ENCODE measurements around the gene RABL6. TPM values are rescaled to one million over a fixed set of nuclear protein-coding genes. Genes with fewer than 3 reads are reported as not detected.
"Not testable (repeated sequence)": the region's sequence is repeated elsewhere in the genome, so short reads cannot be mapped to it uniquely, and the experiment has no call there.

The RABL6 gene
- total RNA-seq, 5 donors from 2014 or later (not counting 1 experiment from before 2014, with no cell fraction given) = 60.5 to 86.7 (median 82.8) TPM

- Mint-ChIP-seq H3K9me3 (no peaks in the 10 kb centered on the region), H3K4me3 (no peak overlapping the region), H3K36me3 (no peaks in the 10 kb centered on the region), H3K4me1 (peaks cover 0 to 11% (median 5%) of the 10 kb centered on the region in 3 donors), H3K27me3 (peaks cover 0 to 3% of the 10 kb centered on the region in 2 donors), H3K27ac (no peak overlapping the region)
- H3K36me3 ChIP-seq (ENCODE audit: control insufficient read depth in 2 of 2, extremely low read depth in 1 of 2, insufficient read depth in 1 of 2, low read length in 1 of 2) = no peaks in the 10 kb centered on the region
- H3K27ac ChIP-seq (ENCODE audit: low read length) = no peak overlapping the region
- no peak for ATAC-seq (replicated peaks in 1 of 4)
- H3K4me3 ChIP-seq (ENCODE audit: control insufficient read depth in 1 of 2, extremely low read depth in 1 of 2, low read length in 1 of 2) = no peak overlapping the region
- peaks cover 0 to 7% of the 10 kb centered on the region in 2 experiments for H3K27me3 ChIP-seq (replicated peaks in 1 of 2; ENCODE audit: control insufficient read depth in 2 of 2, extremely low read depth in 1 of 2, insufficient read depth in 2 of 2, low read length in 1 of 2)
- peaks cover 0 to 6% of the 10 kb centered on the region in 2 experiments for H3K4me1 ChIP-seq (ENCODE audit: control insufficient read depth in 1 of 2, extremely low read depth in 1 of 2, insufficient read depth in 2 of 2, low read length in 2 of 2)
- no CpG with 5 or more reads among the region's 9 CpGs for WGBS (ENCODE audit: insufficient coverage)
- peak in 2 of 35 experiments; percentile 4 to 43 for DNase-seq
- ChIA-PET POLR2A (no interaction called here), CTCF (interaction anchor here in 1 of 2 donors (0.5 kb wide), 1 partner anchor 283 kb away, joined by 3 read pairs; no protein-coding TSS in a partner anchor)
- H3K9me3 ChIP-seq = no peaks in the 10 kb centered on the region
Measured at GRCh38 chr9:136784249-136784996, 23.3 kb upstream of the RABL6 start.

DNA sequence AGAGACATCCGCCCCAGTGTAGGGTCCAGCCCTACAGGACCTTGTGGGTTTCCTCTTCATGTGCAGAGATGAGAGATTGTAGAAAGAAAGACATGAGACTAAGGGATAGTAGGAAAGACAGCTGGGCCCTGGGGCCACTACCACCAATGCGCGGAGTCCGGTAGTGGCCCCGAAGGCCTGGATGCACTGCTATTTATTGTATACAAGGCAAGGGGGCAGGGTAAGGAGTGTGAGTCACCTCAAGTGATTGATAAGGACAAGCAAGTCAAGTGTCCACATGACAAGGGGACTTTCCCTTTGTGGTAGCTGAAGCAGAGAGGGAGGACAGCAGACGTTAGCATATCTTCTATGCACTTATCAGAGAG lies 22.8 kb upstream of the RABL6 start:
- H3K27me3 ChIP-seq (replicated peaks in 1 of 2; ENCODE audit: control insufficient read depth in 2 of 2, extremely low read depth in 1 of 2, insufficient read depth in 2 of 2, low read length in 1 of 2) = peaks cover 0 to 4% of the 10 kb centered on the region in 2 experiments
- no peak overlapping the region for H3K4me3 Mint-ChIP-seq

GRCh38 chr9:136785565-136786355 lies 22.0 kb upstream of the RABL6 start:
- H3K4me1 ChIP-seq (ENCODE audit: control insufficient read depth in 1 of 2, extremely low read depth in 1 of 2, insufficient read depth in 2 of 2, low read length in 2 of 2) = peaks cover 5 to 15% of the 10 kb centered on the region in 2 experiments
- CTCF ChIA-PET = interaction anchor here in 1 of 2 donors (1.1 to 1.9 kb wide), 2 partner anchors 8 to 249 kb away, joined by 3 to 5 read pairs; no protein-coding TSS in a partner anchor
- DNase-seq; H3K27ac ChIP-seq (ENCODE audit: low read length); H3K36me3 Mint-ChIP-seq; H3K9me3 ChIP-seq; H3K36me3 ChIP-seq (ENCODE audit: control insufficient read depth in 2 of 2, extremely low read depth in 1 of 2, insufficient read depth in 1 of 2, low read length in 1 of 2); POLR2A ChIA-PET; H3K4me3 Mint-ChIP-seq; H3K27me3 Mint-ChIP-seq; H3K27me3 ChIP-seq (replicated peaks in 1 of 2; ENCODE audit: control insufficient read depth in 2 of 2, extremely low read depth in 1 of 2, insufficient read depth in 2 of 2, low read length in 1 of 2); H3K9me3 Mint-ChIP-seq; ATAC-seq (replicated peaks in 1 of 4); H3K27ac Mint-ChIP-seq; H3K4me3 ChIP-seq (ENCODE audit: control insufficient read depth in 1 of 2, extremely low read depth in 1 of 2, low read length in 1 of 2): not testable (repeated sequence)
- 89% methylated on average over 14 of the region's 23 CpGs for WGBS (ENCODE audit: insufficient coverage)
- peaks cover 6 to 16% (median 9%) of the 10 kb centered on the region in 3 donors for H3K4me1 Mint-ChIP-seq

More for the DNA sequence above, 22.8 kb upstream of the RABL6 start:
- H3K4me1 ChIP-seq (ENCODE audit: control insufficient read depth in 1 of 2, extremely low read depth in 1 of 2, insufficient read depth in 2 of 2, low read length in 2 of 2) = peaks cover 0 to 8% of the 10 kb centered on the region in 2 experiments
- H3K9me3 ChIP-seq = no peaks in the 10 kb centered on the region
- ChIA-PET CTCF (no interaction called here), POLR2A (no interaction called here)
- DNase-seq (peak in 1 of 35 experiments; percentile 28), ATAC-seq (replicated peaks in 1 of 4) (peak in 3 of 4 experiments; percentile 36 to 60 (median 39))
- peaks cover 0 to 3% of the 10 kb centered on the region in 2 donors for H3K27me3 Mint-ChIP-seq
- H3K36me3 ChIP-seq (ENCODE audit: control insufficient read depth in 2 of 2, extremely low read depth in 1 of 2, insufficient read depth in 1 of 2, low read length in 1 of 2) = no peaks in the 10 kb centered on the region
- H3K27ac Mint-ChIP-seq = no peak overlapping the region
- H3K9me3 Mint-ChIP-seq = no peaks in the 10 kb centered on the region
- 80% methylated on average over 2 of the region's 6 CpGs for WGBS (ENCODE audit: insufficient coverage)
- no peak overlapping the region for H3K27ac ChIP-seq (ENCODE audit: low read length)
- no peaks in the 10 kb centered on the region for H3K36me3 Mint-ChIP-seq
- H3K4me3 ChIP-seq (ENCODE audit: control insufficient read depth in 1 of 2, extremely low read depth in 1 of 2, low read length in 1 of 2) = no peak overlapping the region
- peaks cover 0 to 11% (median 5%) of the 10 kb centered on the region in 3 donors for H3K4me1 Mint-ChIP-seq

DNA sequence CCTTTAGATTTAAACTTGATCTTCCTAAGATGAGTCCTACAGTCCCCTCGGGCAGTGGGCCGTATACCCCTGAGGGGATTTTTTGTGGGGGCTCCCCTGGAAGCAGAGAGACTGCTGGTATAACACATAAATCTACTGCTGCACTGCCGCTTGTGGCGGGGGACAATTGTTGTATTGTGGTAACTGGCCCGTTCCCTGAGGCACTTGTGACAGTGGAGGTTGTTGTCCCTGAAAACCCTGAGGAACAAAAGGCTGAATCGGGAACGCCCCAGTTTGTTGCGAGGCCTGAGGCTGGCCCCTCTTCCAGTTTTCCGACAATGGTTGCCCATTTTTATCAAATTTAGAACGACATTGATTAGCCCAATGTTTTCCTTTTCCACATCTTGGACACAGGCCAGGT lies 21.3 kb upstream of the RABL6 start:
- Mint-ChIP-seq H3K27ac (no peak overlapping the region), H3K36me3 (no peaks in the 10 kb centered on the region), H3K4me1 (peaks cover 6 to 16% (median 9%) of the 10 kb centered on the region in 3 donors), H3K27me3 (peaks cover 0 to 3% of the 10 kb centered on the region in 2 donors), H3K9me3 (no peaks in the 10 kb centered on the region), H3K4me3 (no peak overlapping the region)
- H3K4me3 ChIP-seq (ENCODE audit: control insufficient read depth in 1 of 2, extremely low read depth in 1 of 2, low read length in 1 of 2) = no peak overlapping the region
- peaks cover 0 to 4% of the 10 kb centered on the region in 2 experiments for H3K27me3 ChIP-seq (replicated peaks in 1 of 2; ENCODE audit: control insufficient read depth in 2 of 2, extremely low read depth in 1 of 2, insufficient read depth in 2 of 2, low read length in 1 of 2)
- ATAC-seq (replicated peaks in 1 of 4) (no peak), DNase-seq (no peak)
- WGBS (ENCODE audit: insufficient coverage) = 88% methylated on average over 7 of the region's 10 CpGs
- peaks cover 5 to 20% of the 10 kb centered on the region in 2 experiments for H3K4me1 ChIP-seq (ENCODE audit: control insufficient read depth in 1 of 2, extremely low read depth in 1 of 2, insufficient read depth in 2 of 2, low read length in 2 of 2)
- POLR2A ChIA-PET = no interaction called here
- H3K9me3 ChIP-seq = no peaks in the 10 kb centered on the region
- H3K27ac ChIP-seq (ENCODE audit: low read length) = no peak overlapping the region
- no peaks in the 10 kb centered on the region for H3K36me3 ChIP-seq (ENCODE audit: control insufficient read depth in 2 of 2, extremely low read depth in 1 of 2, insufficient read depth in 1 of 2, low read length in 1 of 2)
- CTCF ChIA-PET = interaction anchor here in 1 of 2 donors (1.1 to 1.9 kb wide), 2 partner anchors 9 to 249 kb away, joined by 3 to 5 read pairs; no protein-coding TSS in a partner anchor

DNA sequence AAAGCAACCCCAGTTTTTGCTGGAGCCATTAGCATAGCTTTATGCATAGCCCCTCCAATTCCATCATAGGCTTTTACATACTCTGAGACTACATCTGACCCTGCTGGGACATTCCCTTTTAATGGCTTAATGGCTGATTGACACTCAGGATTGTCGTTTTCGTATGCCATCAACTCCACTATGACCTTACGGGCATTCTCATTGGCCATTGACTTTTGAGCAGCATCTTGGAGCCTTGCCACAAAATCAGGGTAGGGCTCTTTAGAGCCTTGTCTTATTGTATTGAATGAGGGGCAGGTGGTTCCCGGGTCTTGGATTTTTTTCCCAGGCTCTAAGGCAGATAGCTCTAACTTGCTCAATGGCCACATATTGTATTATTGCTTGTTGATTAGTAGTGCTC lies 20.8 kb upstream of the RABL6 start:
- peaks cover 7 to 25% of the 10 kb centered on the region in 2 experiments for H3K4me1 ChIP-seq (ENCODE audit: control insufficient read depth in 1 of 2, extremely low read depth in 1 of 2, insufficient read depth in 2 of 2, low read length in 2 of 2)
- WGBS (ENCODE audit: insufficient coverage) = no CpG with 5 or more reads among the region's 4 CpGs
- H3K27me3 Mint-ChIP-seq; H3K36me3 ChIP-seq (ENCODE audit: control insufficient read depth in 2 of 2, extremely low read depth in 1 of 2, insufficient read depth in 1 of 2, low read length in 1 of 2); H3K27ac Mint-ChIP-seq; H3K4me3 ChIP-seq (ENCODE audit: control insufficient read depth in 1 of 2, extremely low read depth in 1 of 2, low read length in 1 of 2); H3K36me3 Mint-ChIP-seq; H3K9me3 ChIP-seq; DNase-seq; ATAC-seq (replicated peaks in 1 of 4); H3K9me3 Mint-ChIP-seq; H3K27ac ChIP-seq (ENCODE audit: low read length); H3K27me3 ChIP-seq (replicated peaks in 1 of 2; ENCODE audit: control insufficient read depth in 2 of 2, extremely low read depth in 1 of 2, insufficient read depth in 2 of 2, low read length in 1 of 2); POLR2A ChIA-PET; H3K4me3 Mint-ChIP-seq: not testable (repeated sequence)
- H3K4me1 Mint-ChIP-seq = peaks cover 8 to 18% (median 11%) of the 10 kb centered on the region in 3 donors
- CTCF ChIA-PET = interaction anchor here in 1 of 2 donors (1.1 to 1.9 kb wide), 2 partner anchors 9 to 248 kb away, joined by 3 to 5 read pairs; no protein-coding TSS in a partner anchor

All from T-cell (primary cell).